ENCODE results near the gene B3GNT2.
"Not testable (repeated sequence)": the region's sequence is repeated elsewhere in the genome, so short reads cannot be mapped to it uniquely, and the experiment has no call there.

Gene B3GNT2, protein sequence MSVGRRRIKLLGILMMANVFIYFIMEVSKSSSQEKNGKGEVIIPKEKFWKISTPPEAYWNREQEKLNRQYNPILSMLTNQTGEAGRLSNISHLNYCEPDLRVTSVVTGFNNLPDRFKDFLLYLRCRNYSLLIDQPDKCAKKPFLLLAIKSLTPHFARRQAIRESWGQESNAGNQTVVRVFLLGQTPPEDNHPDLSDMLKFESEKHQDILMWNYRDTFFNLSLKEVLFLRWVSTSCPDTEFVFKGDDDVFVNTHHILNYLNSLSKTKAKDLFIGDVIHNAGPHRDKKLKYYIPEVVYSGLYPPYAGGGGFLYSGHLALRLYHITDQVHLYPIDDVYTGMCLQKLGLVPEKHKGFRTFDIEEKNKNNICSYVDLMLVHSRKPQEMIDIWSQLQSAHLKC

DNA sequence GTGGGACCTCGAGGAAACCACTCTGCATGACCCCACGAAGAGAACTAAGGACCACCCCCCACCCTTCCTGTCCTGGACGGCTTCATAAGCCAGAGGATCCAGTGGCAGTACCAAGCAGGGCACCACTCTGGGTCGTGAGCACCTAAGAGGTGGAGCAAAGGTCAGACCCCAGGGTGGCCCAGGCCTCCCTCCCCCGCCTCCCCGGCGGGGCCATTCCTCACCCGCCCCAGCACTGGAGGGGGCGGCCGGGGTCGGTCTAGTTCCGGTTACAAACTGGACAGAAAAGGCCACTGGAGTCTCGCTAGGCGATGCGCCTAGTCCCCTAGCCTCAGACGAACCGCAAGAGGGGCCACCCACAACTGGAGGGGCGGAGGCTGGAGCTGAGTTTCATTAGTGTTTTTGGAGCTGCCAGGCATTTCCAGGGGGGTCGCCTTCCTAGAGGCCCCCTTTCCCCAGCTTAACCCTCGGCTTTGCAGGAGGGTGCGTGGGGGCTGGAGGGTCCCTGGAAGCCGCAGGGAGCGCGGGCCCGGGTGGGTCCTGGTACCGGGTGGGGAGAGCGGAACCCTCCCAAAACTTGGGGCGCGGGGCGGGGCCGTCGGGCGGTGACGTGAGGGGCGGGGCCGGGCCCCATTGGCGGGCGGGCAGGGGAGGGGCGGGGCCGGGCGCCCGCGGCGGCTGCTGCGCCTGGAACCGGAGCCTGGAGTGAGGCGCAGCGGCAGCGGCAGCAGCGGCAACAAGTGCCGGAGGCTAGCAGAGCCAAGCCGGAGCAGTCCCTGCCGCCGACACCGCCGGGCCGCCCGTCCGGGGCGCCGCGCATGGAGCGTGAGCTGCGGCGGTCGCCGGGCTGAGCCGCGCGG, at the start of gene B3GNT2:
B3GNT2 (plus strand) TSS at position 695 of the 857 bp plus-strand sequence. CDS start 26,106 bp downstream, outside the sequence.
- peak; percentile 38 for DNase-seq

DNA sequence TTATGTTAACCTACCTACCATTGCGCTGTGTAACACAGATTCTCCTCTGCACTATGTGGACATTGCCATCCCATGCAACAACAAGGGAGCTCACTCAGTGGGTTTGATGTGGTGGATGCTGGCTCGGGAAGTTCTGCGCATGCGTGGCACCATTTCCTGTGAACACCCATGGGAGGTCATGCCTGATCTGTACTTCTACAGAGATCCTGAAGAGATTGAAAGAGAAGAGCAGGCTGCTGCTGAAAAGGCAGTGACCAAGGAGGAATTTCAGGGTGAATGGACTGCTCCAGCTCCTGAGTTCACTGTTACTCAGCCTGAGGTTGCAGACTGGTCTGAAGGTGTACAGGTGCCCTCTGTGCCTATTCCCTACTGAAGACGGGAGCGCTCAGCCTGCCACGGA, 49.1 kb upstream of the B3GNT2 start:
- DNase-seq = not testable (repeated sequence)

DNA sequence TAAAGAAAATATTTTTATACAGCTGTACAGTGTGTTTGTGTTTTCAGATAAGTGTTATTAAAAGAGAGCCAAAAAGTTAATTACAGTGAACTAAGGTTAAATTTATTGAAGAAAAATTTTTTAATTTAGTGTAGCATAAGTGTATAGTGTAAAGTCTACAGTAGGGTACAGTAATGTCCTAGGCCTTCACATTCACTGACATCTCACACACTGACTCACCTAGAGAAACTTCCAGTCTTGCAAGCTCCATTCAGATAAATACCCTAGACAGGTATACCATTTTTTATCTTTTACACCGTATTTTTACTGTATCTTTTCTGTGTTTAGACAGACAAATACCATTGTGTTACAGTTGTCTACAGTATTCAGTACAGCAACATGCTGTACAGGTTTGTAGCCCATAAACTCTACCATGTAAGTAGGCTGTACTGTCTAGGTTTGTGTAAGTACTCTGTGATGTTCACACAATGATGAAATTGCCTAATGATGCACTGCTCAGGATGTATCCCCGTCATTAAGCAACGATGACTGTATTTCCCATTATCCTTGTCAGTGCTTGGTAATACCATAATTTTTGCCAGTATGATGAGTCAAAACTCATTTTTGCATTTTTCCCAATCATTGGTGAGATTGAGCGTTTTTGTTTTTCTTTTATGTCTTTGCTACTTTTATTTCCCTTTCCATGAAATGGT, 48.2 kb upstream of the B3GNT2 start:
- DNase-seq = no peak

DNA sequence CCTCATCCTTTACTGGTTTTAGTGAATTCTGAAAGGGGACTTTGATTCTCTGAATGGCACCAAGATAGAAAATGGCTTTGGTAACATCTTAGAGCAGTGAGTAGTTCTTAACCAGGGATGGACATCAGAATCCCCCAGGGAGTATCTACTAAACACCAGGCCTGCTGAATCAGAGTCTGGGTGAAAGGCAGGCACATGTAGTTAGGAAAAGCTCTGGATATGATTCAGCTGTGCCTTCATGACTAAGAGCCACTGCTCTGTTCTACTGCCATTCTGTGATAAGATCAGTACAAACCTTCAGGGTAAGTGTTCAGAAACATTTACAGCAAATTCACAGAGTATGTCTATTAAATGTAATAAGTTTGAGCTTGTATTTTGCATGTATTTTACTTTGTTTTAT, 46.2 kb upstream of the B3GNT2 start:
- DNase-seq = no peak

DNA sequence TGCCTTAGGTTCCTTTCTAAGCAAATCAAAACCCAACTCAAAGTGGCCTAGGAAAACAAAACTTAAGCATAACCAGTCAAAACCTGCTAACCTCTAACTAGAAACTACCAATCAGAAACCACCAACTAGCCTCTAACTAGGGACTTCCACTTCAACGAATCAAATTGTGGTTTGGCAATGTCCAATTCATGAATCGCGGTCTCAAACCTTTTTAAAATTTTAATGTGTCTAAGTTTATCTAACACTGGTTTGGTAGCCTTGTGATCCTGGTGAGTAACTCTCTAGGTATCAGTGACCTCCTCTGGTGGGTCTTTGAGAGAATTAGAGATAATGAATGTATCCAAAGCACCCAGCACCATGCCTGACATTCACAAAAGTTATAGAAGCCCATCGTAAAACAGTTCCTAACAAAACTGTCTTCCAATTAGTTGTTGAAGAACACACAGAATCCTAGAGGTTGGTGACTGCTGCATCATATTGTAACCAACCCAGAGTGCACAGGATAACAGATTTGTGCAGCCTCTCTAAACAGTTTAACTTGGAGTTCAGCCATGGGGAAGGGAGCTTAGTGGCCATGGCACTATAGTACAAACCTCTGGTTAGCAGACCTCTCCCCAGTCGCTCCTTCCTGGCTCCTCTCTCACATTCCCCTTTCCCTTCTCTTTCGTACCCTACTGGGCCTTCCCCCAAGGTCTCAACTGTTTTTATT, 45.2 kb upstream of the B3GNT2 start:
- DNase-seq = no peak

DNA sequence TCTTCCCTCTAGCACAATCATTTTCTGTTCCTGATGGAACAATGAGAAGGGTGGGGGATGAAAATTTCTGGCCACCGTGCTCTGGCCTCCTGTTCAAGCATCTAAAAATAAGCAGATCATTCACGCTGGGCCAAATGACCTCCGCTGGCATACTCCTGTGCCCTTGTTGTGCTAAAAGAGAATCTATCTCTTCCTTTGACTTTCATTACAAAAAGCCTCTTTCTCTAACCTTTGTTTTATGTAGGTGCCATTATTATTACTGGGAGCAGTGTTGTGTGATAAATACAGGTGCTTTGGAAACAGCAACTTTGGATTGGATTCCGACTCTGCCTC, 44.6 kb upstream of the B3GNT2 start:
- DNase-seq = no peak

DNA sequence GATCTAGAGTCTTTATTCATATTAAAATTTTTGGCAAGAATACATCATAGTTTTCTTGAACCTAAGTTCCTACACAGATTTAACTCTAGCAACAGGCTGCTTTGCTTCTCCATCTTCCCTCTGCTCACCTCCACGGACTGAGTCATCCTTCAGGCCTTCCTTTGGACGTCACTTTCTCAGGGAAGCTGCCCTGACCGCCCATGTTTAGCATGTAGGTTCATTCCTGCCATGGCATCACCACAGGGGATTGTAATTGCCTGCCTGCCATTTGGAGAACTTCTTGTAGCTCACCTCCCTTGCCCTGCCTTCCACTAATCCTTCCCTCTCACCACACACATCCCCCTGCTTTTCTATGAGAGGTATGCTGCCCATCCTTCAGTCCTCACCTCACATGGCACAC, 43.9 kb upstream of the B3GNT2 start:
- no peak for DNase-seq

DNA sequence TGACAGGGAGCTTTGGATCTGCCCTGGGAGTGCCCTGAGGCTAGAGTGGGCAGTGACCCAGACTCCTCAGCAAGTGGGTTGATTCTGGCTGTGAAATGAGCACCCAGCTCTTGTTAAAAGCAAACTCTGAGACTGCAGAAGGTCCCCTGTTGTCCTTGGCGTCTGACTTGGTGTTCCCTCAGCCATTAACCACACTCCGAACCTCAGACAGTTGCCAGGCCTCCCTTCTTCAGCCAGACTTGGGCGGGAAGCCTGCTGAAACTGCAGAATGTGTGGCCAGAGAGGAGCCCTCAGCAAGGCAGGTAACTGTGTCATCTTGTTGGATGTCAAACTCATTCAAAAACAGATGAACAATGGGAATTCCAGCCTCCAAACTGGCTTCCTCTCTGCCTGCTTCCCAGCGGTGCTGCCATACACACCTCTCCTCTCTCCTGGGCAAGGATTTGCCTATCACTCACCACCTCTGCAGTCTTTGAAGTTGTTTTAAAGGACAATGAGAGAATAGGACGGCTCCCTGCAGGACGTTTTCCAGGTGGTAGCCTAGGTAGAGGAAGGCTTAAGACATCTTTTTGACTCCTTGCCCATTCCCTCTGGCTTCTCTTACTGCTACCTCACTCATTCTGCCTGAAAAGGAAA, 38.9 kb upstream of the B3GNT2 start:
- no peak for DNase-seq

DNA sequence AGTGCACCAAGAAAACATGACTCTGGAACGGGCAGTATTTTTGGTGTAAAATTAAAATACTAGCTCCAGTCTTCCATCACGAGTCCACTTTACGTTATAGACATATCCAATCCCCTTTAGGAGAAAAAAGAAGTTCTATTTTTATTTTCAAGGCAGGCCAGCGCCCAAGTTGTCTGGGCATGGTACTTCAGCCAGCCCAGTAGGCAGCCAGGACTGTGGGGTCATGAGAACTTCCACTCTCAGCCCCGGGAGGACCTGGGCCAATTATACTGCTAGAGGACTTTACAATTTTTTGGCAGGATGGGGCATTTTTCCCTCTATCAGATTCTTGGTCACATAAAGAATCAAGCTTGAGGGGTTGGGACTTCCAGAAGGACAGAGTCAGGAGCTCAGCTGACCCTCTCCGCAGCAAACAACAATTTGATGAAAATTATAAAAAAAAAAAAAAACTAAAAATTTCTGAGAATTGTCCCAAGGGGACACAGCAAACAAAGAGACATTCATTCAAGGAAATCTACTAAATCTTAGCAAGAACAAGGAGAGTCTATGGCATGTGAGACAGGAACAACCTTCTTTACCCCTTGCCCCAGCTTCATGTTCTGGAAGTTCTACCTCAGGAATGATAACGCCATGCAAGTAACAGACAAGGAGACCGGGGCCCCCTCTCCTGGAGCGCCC, 37.3 kb upstream of the B3GNT2 start:
- no peak for DNase-seq

DNA sequence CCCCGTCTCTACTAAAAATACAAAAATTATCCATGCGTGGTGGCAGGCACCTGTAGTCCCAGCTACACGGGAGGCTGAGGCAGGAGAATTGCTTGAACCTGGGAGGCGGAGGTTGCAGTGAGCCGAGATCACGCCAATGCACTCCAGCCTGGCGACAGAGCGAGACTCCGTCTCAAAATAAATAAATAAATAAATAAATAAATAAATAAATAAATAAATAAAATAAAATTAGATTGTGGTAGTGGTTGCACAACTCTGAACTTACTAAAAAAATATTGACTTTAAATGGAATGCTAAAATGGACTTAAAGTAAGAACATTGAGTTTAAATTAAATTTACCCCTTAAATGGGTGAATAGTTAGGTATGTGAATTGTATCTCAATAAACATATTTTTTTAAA, 35.2 kb upstream of the B3GNT2 start:
- DNase-seq = not testable (repeated sequence)

DNA sequence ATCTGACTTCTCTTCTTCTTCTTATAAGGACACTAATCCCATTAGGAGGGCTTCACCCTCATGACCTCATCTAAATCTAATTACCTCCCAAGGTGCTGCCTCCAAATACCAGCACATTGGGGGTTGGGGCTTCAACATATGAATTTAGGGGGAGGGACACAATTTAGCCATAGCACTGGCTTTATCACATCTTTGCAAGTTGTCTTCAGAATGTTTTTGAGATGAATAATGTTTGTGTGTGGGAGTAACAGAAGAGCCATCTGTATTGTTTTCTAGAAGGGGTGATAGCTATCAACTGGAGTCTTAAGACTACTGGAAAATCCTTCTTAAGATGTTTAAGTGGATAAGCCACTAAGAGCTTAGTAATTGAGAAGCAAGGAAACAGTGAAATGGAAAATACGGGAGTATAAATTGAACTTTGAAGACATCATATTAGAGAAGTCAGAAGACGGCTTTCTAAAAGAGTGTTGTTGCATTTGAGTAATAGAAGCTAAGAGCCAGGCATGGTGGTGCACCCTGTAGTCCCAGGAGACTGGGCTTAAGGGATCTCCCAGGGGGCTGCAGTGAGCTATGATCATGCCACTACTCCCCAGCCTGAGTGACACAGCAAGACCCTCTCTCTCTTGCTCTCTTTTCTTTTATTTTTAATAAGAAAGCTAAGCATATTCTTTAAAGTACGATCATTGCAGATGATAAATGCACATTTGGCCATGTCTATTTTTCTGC, 32.6 kb upstream of the B3GNT2 start:
- no peak for DNase-seq

DNA sequence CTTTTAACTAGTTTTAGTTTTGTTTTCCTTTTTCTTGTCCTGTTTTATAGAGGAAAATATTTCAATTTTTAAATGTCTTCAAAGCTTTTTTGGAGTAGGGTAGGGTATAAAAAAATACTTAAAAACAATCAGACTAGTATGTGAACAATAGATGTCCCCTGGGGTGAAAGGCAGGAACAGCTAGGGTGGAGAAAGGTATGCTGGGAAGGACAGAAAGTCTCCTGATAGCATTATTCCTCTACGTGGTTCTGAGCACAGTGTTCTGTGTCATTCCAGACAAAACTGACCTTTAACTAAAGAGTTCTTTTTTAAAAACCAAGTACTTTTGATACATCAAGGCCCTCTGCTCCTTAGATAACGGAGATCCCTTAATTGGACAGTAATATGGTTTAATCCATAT, 32.1 kb upstream of the B3GNT2 start:
- no peak for DNase-seq

DNA sequence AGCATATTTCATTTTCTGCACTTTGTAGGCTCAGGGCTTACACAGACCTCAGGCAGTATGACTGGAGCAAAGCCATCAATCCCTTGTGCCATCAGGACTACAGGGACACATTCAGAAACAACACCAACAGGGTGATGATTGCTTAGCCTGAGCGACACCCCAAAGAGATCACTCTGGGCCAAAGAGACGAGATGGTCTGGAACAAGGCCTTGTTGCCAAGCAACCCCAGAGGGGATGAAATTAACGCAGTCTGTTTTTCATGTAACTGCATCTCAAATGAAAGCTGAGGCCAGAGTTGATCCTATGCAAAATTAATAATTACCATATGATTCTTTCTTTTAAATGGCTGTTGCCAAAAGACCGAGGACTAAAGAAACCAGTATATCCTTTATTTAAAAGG, 20.2 kb upstream of the B3GNT2 start:
- no peak for DNase-seq

DNA sequence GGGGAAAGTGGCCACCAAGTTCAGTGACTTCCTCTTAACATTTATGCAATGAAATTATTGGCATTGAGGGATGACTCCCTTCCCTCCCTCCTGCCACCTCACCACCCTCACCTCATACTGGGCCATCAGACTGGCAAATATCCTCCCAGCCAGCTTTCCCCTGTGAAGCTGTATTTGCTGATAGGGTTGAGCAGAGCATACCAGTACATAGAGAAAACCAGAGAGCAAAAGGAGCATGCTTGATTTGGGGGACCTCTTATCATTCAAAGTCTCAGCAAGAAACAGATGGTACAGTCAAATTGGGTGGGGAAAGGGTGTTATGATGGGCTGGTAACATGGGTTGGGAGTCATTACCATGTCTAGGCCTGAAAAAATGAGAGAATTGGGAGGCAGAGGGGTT, 19.1 kb upstream of the B3GNT2 start:
- DNase-seq = peak; percentile 7

DNA sequence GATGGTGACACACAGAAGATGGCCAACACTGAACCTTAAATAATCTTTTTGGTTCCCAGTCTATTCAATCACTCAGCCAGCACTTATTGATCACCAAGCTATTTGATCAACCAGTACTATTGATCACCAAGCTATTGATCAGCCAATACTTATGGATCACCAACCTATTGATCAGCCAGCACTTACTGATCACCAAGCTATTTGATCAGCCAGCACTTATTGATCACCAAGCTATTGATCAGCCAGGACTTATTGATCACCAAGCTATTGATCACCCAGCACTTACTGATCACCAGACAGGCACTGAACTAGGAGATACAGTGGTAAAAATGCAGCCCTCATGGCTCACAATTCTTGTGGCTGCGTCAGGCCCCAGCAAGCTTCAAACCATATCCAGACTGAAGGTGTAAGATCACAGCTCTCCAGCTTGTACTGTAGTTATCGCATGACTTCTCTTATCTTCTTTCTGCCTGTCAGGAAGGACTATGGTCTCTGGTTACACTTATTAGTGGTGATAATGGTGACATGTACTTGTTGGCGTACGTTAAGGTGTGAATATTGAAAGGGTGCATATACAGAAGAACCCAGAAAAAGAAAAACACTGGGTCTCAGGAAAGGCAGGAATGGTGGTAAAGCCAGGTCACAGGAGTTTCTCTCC, 18.4 kb upstream of the B3GNT2 start:
- no peak for DNase-seq

DNA sequence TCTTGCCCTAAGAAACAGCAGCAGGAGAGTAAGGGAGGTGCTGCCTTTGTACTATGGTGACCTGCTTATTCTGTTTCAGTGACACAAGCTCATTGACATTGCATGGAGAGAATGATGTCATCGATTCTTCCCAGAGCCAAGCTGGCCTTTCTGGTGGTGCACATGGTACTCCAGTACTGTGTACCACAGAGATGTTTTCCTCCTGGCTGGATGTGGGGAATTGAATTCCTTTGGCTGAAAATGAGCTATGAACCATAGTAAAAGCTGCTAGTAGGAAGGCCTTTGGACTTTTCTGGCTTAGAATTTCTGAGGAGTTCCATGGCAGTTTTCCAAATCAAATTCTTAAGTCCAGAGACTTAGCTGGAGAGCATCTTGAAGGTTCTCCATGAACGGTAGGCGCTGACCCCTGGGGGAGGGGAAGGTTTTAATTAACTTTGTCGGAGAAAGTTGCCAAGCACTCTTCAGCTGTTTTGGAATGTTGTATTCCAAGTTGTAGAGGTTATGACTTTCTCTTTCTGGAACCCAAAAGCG, 17.1 kb upstream of the B3GNT2 start:
- DNase-seq = no peak

DNA sequence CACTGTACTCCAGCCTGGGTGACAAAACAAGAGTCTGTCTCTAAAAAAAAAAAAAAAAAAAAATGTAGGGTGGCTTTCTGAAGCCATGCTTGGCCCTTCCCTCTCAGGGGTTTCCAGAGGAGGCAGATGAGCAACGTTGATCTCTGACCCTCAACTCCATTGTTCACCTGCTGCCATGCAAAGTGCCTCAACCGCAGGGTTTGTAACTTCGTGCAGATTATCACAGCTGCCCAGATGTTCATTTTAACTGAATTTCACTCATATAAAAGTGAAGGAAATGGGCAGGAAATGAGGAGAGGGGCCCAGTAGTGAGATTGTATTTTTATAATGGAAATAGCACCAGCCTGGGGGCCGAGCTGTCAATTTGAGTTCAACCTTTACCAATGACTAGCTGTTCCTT, 14.9 kb upstream of the B3GNT2 start:
- peak; percentile 80 for DNase-seq

DNA sequence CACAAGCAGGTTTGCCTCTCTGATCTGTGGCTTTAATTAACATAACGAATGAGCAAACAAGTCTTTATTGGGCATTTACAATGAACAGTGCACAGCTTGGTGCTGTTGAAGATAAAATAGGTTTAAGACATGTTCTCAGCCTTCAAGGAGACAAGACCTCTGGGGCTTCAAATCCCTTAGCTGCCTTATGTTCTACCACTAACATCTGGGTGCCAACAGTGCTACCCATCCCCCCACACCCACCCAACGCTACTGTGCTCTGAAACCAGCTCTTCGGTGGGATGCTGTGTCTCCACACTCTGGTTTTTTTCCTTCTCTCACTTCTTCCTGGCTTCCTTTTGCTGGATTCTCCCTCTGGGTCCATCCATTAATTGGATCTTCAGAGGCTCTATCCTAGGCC, 14.1 kb upstream of the B3GNT2 start:
- DNase-seq = no peak

DNA sequence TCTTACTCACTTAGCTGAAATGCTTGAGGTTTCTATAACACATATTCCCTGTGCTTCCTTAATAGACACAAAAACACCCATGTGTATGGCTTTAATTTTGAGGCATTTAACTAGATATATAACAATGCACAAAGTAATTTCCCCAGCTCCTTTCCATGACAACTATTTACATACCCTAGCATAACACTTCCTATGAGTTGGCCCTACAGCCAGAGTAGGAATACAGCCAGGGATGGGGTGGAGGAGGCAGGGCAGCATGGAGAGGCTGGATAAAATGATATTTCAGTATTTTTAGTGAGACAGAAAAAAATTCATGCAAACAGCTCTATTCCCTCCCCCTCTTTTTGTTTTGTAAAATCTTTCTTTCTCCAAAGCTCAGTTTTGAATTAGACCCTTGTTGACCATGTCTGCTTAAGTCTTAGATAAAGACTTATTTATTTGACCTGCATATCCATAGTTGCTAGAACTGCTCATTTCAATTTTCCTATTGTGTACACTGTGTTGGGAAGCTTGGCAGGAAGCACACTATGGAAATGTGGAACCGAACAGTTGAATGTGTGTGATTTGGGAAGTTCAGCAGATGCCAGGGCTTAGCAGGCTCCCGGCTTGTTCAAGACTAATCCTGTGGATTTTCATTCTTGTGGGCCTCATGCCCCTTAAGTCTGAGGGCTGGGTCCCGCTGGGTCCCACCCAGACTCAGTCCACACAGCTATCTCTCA, 11.2 kb upstream of the B3GNT2 start:
- no peak for DNase-seq

Data from GF-D8 (cell line).